ENCODE results near the gene ZNF408. TPM values are rescaled to one million over a fixed set of nuclear protein-coding genes. Genes with fewer than 3 reads are reported as not detected.

Gene ZNF408
- total RNA-seq, 1 donor from 2014 or later, result 8.2 TPM

DNA sequence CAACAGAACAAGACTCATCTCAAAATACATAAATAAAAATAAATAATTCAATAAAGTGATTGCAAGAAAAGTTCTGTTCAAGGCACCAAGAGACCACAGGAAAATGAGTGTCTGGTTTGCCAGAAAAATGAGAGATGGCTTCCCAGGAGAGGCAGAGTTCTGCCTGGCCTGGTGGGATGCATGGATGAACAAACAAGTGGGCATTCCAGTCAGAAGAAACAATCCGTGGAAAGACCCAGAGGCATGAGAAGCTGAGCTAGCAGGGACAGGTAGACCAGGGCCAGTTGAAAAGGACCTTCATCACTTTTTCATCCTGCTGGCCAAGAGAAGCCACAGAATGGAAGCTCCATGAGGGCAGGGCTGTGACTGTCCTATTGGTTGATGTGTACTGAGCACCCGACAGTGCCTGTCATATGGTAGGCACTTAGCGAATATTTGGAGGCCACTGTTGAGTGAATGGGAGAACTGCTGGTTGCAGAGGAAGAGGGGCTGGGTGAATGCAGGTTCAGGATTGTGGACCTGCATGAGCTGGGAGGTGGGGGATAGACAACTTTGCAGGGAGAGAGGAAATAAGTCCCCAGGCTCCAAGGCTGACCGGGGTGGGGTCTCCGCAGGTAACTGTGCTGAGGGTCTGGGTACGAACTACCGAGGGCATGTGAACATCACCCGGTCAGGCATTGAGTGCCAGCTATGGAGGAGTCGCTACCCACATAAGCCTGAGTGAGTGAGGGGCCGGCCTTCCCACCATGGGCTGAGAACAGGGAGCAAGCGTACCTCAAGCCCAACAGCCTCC lies 21.9 kb downstream of the ZNF408 start:
- FAIRE-seq (no peak), DNase-seq (ENCODE audit: low read depth) (no peak)
- Histone ChIP-seq H3K27me3 (ENCODE audit: control insufficient read depth, insufficient read depth, low read length) (no peaks in the 10 kb centered on the region), H3K4me3 (ENCODE audit: low read depth, low read length) (no peak overlapping the region), H3K36me3 (ENCODE audit: control insufficient read depth, insufficient read depth, low read length) (no peaks in the 10 kb centered on the region)
- TF ChIP-seq, protein P1, sequence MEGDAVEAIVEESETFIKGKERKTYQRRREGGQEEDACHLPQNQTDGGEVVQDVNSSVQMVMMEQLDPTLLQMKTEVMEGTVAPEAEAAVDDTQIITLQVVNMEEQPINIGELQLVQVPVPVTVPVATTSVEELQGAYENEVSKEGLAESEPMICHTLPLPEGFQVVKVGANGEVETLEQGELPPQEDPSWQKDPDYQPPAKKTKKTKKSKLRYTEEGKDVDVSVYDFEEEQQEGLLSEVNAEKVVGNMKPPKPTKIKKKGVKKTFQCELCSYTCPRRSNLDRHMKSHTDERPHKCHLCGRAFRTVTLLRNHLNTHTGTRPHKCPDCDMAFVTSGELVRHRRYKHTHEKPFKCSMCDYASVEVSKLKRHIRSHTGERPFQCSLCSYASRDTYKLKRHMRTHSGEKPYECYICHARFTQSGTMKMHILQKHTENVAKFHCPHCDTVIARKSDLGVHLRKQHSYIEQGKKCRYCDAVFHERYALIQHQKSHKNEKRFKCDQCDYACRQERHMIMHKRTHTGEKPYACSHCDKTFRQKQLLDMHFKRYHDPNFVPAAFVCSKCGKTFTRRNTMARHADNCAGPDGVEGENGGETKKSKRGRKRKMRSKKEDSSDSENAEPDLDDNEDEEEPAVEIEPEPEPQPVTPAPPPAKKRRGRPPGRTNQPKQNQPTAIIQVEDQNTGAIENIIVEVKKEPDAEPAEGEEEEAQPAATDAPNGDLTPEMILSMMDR (IDR thresholded peaks at IDR 0.05; ENCODE audit: insufficient read depth, low read length, severe bottlenecking), result no peak

DNA sequence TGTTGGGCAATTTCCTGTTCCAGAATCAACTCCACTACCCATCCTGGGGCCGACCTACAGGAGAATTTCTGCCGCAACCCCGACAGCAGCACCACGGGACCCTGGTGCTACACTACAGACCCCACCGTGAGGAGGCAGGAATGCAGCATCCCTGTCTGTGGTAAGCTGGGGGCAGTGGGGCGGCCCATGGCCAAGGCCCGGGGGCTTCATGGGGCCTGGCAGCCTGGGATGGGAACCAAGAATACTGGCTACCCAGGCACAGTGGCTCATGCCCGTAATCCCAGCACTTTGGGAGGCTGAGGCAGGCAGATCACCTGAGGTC lies 22.5 kb downstream of the ZNF408 start:
- no peak overlapping the region for H3K4me3 ChIP-seq (ENCODE audit: low read depth, low read length)
- TF ChIP-seq, protein P1 (IDR thresholded peaks at IDR 0.05; ENCODE audit: insufficient read depth, low read length, severe bottlenecking), result no peak
- no peaks in the 10 kb centered on the region for H3K36me3 ChIP-seq (ENCODE audit: control insufficient read depth, insufficient read depth, low read length)
- FAIRE-seq (no peak), DNase-seq (ENCODE audit: low read depth) (no peak)
- H3K27me3 ChIP-seq (ENCODE audit: control insufficient read depth, insufficient read depth, low read length), result no peaks in the 10 kb centered on the region

DNA sequence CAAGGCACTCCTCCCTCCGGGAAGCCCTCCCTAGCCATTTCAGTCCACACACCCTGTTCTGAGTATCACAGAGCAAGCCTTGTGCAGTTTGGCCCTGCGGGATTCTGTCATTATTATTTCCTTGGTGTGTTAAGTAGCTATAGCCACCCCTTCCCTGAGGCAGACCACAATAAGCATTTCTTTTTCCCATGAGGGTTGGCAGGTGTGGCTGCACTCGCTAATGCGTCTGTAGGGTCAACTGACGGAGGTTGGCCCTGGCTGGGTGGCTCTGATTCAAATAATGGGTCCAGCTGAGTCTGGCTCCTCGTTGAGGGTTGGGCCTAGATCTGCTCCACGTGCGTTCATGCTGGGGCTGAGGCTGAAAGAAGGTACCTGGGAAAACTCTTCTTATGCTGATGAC lies 23.3 kb downstream of the ZNF408 start:
- DNase-seq (ENCODE audit: low read depth) (no peak), FAIRE-seq (no peak)
- TF ChIP-seq, protein P1 (IDR thresholded peaks at IDR 0.05; ENCODE audit: insufficient read depth, low read length, severe bottlenecking), result no peak
- Histone ChIP-seq H3K36me3 (ENCODE audit: control insufficient read depth, insufficient read depth, low read length) (no peaks in the 10 kb centered on the region), H3K27me3 (ENCODE audit: control insufficient read depth, insufficient read depth, low read length) (no peaks in the 10 kb centered on the region), H3K4me3 (ENCODE audit: low read depth, low read length) (no peak overlapping the region)

DNA sequence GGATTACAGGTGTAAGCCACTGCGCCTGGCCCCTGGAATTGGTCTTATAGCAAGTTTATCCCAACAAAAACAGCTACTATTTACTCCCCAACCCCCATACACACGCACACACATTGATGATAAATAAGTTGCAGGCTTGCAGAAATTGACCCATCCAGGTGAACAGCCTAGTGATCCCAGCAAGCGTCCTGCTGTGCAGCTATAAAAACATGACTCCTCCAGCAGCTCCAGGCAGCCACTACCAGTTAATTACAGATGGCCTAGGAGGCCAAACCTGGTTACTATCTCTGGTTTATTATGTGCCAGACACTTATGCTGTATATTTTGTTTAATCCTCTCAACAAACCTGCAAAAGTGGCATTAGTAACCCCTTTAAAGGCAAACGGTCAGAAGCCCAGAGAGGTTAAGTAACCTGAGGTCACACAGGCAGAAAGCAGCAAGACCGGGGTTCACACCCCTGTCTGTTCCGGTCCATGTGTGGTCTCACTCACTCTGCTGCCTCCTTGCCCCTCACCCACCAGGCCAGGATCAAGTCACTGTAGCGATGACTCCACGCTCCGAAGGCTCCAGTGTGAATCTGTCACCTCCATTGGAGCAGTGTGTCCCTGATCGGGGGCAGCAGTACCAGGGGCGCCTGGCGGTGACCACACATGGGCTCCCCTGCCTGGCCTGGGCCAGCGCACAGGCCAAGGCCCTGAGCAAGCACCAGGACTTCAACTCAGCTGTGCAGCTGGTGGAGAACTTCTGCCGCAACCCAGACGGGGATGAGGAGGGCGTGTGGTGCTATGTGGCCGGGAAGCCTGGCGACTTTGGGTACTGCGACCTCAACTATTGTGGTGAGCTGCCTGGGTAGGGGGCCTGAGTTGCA lies 24.7 kb downstream of the ZNF408 start:
- DNase-seq (ENCODE audit: low read depth), result no peak
- TF ChIP-seq, protein P1 (IDR thresholded peaks at IDR 0.05; ENCODE audit: insufficient read depth, low read length, severe bottlenecking), result no peak
- H3K4me3 ChIP-seq (ENCODE audit: low read depth, low read length), result no peak overlapping the region
- no peak for FAIRE-seq
- H3K27me3 ChIP-seq (ENCODE audit: control insufficient read depth, insufficient read depth, low read length), result no peaks in the 10 kb centered on the region
- H3K36me3 ChIP-seq (ENCODE audit: control insufficient read depth, insufficient read depth, low read length), result no peaks in the 10 kb centered on the region

DNA sequence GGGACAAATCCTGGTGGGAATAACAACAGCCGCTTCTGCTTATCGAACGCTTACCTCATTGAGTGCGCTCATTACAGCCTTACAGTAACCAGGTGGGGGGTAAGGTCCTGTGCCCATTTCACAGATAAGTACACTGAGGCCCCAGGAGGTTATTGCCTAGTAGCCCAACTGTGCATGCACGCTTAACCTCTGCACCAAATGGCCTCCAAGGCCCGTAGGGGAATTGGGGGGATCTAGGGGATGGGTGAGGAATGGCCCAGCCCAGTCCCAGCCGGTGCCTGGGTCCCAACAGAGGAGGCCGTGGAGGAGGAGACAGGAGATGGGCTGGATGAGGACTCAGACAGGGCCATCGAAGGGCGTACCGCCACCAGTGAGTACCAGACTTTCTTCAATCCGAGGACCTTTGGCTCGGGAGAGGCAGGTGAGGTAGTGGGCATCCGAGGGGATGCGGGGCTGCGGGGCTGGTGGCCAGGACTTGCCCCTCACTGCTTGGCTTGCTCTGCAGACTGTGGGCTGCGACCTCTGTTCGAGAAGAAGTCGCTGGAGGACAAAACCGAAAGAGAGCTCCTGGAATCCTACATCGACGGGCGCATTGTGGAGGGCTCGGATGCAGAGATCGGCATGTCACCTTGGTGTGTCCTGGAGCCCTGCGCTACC lies 25.5 kb downstream of the ZNF408 start:
- TF ChIP-seq, protein P1 (IDR thresholded peaks at IDR 0.05; ENCODE audit: insufficient read depth, low read length, severe bottlenecking), result no peak
- FAIRE-seq (no peak), DNase-seq (ENCODE audit: low read depth) (no peak)
- Histone ChIP-seq H3K4me3 (ENCODE audit: low read depth, low read length) (no peak overlapping the region), H3K36me3 (ENCODE audit: control insufficient read depth, insufficient read depth, low read length) (no peaks in the 10 kb centered on the region), H3K27me3 (ENCODE audit: control insufficient read depth, insufficient read depth, low read length) (no peaks in the 10 kb centered on the region)

Measured in bronchial epithelial cell (primary cell).